Measurements from ENCODE around the gene LONRF2.

LONRF2 gene

DNA sequence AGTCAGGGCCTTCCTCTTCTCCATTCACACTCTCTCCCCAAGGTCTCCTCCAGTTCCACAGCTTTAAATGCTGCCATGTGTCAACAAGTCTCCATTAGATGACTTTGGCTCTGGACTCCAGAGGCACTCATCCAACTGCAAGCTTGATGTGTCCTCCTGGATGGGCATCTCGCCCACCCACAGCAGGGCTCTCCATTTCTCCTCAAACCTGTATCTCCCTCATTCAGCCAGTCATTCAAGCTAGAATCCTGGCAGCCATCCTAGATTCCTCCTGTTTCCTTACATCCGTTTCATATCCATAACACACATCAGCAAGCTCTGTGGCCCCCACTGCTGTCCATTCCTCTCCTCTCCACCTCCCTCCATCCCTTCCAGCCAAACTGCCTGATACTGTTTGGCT lies 91.5 kb downstream of the LONRF2 start:
- DNase-seq (ENCODE audit: low read depth, low spot score) = no peak
- ChIA-PET POLR2A (no interaction called here), CTCF (interaction anchor here (1.0 to 1.6 kb wide), 4 partner anchors 10 to 192 kb away, joined by 3 to 5 read pairs (median 4); no protein-coding TSS in a partner anchor)
- no peak overlapping the region for H3K4me3 ChIP-seq (ENCODE audit: low read depth, low read length)
- TF ChIP-seq, protein P1, sequence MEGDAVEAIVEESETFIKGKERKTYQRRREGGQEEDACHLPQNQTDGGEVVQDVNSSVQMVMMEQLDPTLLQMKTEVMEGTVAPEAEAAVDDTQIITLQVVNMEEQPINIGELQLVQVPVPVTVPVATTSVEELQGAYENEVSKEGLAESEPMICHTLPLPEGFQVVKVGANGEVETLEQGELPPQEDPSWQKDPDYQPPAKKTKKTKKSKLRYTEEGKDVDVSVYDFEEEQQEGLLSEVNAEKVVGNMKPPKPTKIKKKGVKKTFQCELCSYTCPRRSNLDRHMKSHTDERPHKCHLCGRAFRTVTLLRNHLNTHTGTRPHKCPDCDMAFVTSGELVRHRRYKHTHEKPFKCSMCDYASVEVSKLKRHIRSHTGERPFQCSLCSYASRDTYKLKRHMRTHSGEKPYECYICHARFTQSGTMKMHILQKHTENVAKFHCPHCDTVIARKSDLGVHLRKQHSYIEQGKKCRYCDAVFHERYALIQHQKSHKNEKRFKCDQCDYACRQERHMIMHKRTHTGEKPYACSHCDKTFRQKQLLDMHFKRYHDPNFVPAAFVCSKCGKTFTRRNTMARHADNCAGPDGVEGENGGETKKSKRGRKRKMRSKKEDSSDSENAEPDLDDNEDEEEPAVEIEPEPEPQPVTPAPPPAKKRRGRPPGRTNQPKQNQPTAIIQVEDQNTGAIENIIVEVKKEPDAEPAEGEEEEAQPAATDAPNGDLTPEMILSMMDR (IDR thresholded peaks at IDR 0.05; ENCODE audit: insufficient read depth, low read length, missing control alignments) = no peak

DNA sequence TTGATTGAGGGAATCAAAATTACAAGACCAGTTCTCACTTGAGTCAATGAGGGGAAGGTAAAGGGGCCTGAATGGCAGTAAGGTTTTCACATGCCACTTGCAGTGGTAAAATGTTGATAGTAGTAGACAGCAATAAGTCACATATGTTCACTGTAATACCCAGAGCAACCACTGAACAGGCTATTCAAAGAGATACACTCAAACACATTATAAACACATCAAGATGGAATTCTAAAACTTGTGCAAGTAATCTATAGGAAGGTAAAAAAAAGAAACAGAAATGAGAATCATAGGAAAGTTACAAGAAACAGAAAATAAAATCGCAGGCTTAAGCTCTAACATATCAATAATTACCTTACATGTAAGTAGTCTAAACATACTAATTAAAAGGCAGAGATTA lies 93.3 kb downstream of the LONRF2 start:
- no peak overlapping the region for H3K4me3 ChIP-seq (ENCODE audit: low read depth, low read length)
- DNase-seq (ENCODE audit: low read depth, low spot score) = no peak
- POLR2A ChIA-PET = no interaction called here
- CTCF ChIA-PET = interaction anchor here (1.6 kb wide), 1 partner anchor 33 kb away, joined by 3 read pairs; no protein-coding TSS in a partner anchor
- TF ChIP-seq, protein P1 (IDR thresholded peaks at IDR 0.05; ENCODE audit: insufficient read depth, low read length, missing control alignments) = no peak

DNA sequence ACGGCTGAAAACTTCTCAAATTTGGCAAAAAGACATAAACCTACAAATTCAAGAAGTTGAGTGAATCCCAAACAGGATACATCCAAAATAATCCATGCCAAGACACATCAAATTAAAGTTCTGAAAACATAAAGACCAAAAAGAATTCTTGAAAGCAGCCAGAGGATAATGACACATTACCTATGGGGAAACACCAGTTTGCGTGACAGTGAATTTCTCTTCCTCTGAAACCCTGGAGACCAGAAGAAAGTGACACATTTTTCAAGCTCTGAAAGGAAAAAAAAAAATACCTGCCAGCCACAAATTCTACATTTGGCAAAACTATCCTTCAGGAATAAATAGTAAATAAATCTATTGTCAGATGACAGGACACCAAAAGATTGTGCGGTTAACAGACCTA lies 93.9 kb downstream of the LONRF2 start:
- no peak overlapping the region for H3K4me3 ChIP-seq (ENCODE audit: low read depth, low read length)
- CTCF ChIA-PET = interaction anchor here (0.8 to 2.0 kb wide), 4 partner anchors 12 to 669 kb away, joined by 3 to 4 read pairs (median 4); no protein-coding TSS in a partner anchor
- POLR2A ChIA-PET = no interaction called here
- TF ChIP-seq, protein P1 (IDR thresholded peaks at IDR 0.05; ENCODE audit: insufficient read depth, low read length, missing control alignments) = no peak
- DNase-seq (ENCODE audit: low read depth, low spot score) = no peak

DNA sequence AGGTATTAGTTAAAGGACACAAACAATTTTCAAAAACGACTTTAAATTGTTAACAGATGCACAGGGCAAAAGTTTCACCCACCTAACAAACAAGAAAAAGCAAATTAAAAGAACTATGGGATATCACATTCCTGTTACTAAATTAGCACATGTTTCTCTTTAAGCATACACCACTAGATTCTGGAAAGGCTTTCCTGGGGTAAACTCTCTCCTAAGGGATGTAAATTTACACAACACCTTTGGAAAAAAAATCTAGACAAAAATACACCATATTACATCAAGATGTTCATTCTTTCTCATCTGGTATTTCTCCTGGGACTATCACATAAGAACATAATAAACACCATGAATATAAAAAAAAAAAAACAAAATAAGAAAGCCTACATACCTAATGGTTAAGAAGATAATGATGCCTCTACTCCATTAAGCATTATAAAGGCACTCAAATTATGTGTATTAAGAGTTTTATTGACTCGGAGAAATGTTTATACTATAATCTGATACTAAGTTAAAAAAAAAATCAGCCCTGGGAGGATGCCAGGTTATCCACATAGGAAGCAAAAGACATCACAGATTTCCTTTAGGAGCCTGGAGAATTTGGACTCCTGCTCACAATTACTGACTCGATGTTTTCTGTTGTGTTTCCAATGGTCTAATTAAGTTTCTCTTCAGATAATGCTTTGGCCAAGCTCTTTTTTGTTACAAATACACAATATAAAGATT lies 97.2 kb downstream of the LONRF2 start:
- POLR2A ChIA-PET = no interaction called here
- no peak for DNase-seq (ENCODE audit: low read depth, low spot score)
- CTCF ChIA-PET = no interaction called here
- TF ChIP-seq, protein P1 (IDR thresholded peaks at IDR 0.05; ENCODE audit: insufficient read depth, low read length, missing control alignments) = no peak
- no peak overlapping the region for H3K4me3 ChIP-seq (ENCODE audit: low read depth, low read length)

DNA sequence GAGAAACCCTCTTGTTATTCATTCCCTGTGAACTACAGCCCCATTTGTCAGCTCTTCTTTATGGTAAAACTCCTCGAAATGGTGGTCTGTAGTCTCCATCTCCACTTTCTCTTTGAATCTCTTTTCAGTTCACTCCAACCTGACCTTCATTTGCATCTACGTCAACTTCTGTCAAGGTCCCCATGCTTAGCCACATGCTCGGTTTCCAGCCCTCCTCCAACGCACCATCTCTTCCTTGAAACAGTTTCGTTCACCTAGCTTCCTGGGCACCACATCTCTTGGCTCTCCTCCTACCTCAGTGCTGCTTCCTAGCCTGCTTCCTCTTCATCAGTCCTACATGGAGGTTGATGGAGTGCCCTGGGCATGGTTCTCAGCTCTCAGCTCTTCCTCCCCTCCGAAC lies 98.8 kb downstream of the LONRF2 start:
- DNase-seq (ENCODE audit: low read depth, low spot score) = no peak

More for the DNA sequence above, 98.8 kb downstream of the LONRF2 start:
- TF ChIP-seq, protein P1 (IDR thresholded peaks at IDR 0.05; ENCODE audit: insufficient read depth, low read length, missing control alignments) = no peak
- ChIA-PET CTCF (no interaction called here), POLR2A (no interaction called here)
- H3K4me3 ChIP-seq (ENCODE audit: low read depth, low read length) = no peak overlapping the region
